Sigmoid colon (tissue), 4 donors: Measurements from ENCODE around the gene RPL35.

Experiments used
- EP300 ChIP-seq, 4 donors: sonication (generic); formaldehyde crosslinking; IDR thresholded peaks; one replicate each; pipeline ENCODE4 v1.6.1; 2017; ENCODE audit warnings: antibody characterized with exemption in 4 of 4
- POLR2A ChIP-seq, 2 donors: fragments of 450-650 bp; IDR thresholded peaks; one replicate each; pipeline ENCODE4 v1.6.1; 2016; ENCODE audit warnings: antibody characterized with exemption in 2 of 2, mild to moderate bottlenecking in 2 of 2, moderate library complexity in 2 of 2
- POLR2AphosphoS5 ChIP-seq, 4 donors: sonication (generic); formaldehyde crosslinking; IDR thresholded peaks; one replicate each; pipeline ENCODE4 v1.6.1; 2017; ENCODE audit warnings: antibody characterized with exemption in 4 of 4
- TF ChIP-seq, protein P1 (sequence below), 4 experiments: fragments of 450-650 bp in 3 of 4; fragments of 200-600 bp in 1 of 4; IDR thresholded peaks; one replicate each; pipeline ENCODE4 v1.5.1; 2016 to 2019; ENCODE audit warnings: antibody characterized with exemption in 4 of 4, mild to moderate bottlenecking in 3 of 4, moderate library complexity in 2 of 4

GRCh38 chr9:124857533-124858162 is 4.1 kb downstream of the RPL35 start:
- TF ChIP-seq, protein P1, sequence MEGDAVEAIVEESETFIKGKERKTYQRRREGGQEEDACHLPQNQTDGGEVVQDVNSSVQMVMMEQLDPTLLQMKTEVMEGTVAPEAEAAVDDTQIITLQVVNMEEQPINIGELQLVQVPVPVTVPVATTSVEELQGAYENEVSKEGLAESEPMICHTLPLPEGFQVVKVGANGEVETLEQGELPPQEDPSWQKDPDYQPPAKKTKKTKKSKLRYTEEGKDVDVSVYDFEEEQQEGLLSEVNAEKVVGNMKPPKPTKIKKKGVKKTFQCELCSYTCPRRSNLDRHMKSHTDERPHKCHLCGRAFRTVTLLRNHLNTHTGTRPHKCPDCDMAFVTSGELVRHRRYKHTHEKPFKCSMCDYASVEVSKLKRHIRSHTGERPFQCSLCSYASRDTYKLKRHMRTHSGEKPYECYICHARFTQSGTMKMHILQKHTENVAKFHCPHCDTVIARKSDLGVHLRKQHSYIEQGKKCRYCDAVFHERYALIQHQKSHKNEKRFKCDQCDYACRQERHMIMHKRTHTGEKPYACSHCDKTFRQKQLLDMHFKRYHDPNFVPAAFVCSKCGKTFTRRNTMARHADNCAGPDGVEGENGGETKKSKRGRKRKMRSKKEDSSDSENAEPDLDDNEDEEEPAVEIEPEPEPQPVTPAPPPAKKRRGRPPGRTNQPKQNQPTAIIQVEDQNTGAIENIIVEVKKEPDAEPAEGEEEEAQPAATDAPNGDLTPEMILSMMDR (IDR thresholded peaks at IDR 0.05): no peak
- TF ChIP-seq POLR2A (IDR thresholded peaks at IDR 0.05) (no peak), EP300 (IDR thresholded peaks at IDR 0.05) (no peak), POLR2AphosphoS5 (IDR thresholded peaks at IDR 0.05) (no peak)
